ENCODE results near the gene DLGAP1. TPM values are rescaled to one million over a fixed set of nuclear protein-coding genes. Genes with fewer than 3 reads are reported as not detected.

Gene DLGAP1
- total RNA-seq, 1 experiment from 2014 or later, result 0.39 TPM

GRCh38 chr18:3948958-3949357, 506.1 kb downstream of the DLGAP1 start:
- no peak overlapping the region for H2AFZ ChIP-seq (ENCODE audit: low read depth, low read length, poor library complexity, severe bottlenecking)
- intact Hi-C loops (cut with micrococcal nuclease), result no loop called here
- no peak overlapping the region for H3K4me3 ChIP-seq (replicated peaks in 1 of 2; ENCODE audit: low read depth in 1 of 2, low read length in 2 of 2)
- H3K9me3 ChIP-seq (ENCODE audit: control insufficient read depth in 1 of 2, insufficient read depth in 1 of 2, low read depth in 1 of 2, low read length in 2 of 2), result no peaks in the 10 kb centered on the region
- ChIA-PET RAD21 (ENCODE audit: low non-redundant PET in 1 of 2, low total read pairs in 2 of 2, uncharacterized antibody in 2 of 2, unreplicated experiment in 2 of 2) (no interaction called here), CTCF (no interaction called here), POLR2A (no interaction called here)
- no peak for TF ChIP-seq ZBTB33 (IDR thresholded peaks at IDR 0.05; ENCODE audit: extremely low read depth, insufficient replicate concordance, low read length)
- no peak for TF ChIP-seq POLR2AphosphoS5 (IDR thresholded peaks at IDR 0.05; ENCODE audit: low read depth, low read length)
- TF ChIP-seq SIN3A (IDR thresholded peaks at IDR 0.05; ENCODE audit: low read depth), result no peak
- TF ChIP-seq RAD21 (IDR thresholded peaks at IDR 0.05; ENCODE audit: low read depth), result no peak
- TF ChIP-seq EZH2phosphoT487 (IDR thresholded peaks at IDR 0.05; ENCODE audit: borderline replicate concordance), result no peak
- TF ChIP-seq YY1 (IDR thresholded peaks at IDR 0.05; ENCODE audit: extremely low read depth, insufficient replicate concordance, low read depth, low read length), result no peak
- no peak for TF ChIP-seq SRF (IDR thresholded peaks at IDR 0.05; ENCODE audit: low read depth)
- no peak for TF ChIP-seq CBX3 (IDR thresholded peaks at IDR 0.05; ENCODE audit: low read depth)
- TF ChIP-seq, protein P1, sequence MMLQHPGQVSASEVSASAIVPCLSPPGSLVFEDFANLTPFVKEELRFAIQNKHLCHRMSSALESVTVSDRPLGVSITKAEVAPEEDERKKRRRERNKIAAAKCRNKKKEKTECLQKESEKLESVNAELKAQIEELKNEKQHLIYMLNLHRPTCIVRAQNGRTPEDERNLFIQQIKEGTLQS (IDR thresholded peaks at IDR 0.05), result no peak
- no peak for TF ChIP-seq POLR2A (IDR thresholded peaks at IDR 0.05; ENCODE audit: borderline replicate concordance, extremely low read depth, insufficient read depth, insufficient read length)
- no peak for TF ChIP-seq ELF1 (IDR thresholded peaks at IDR 0.05; ENCODE audit: borderline replicate concordance, low read depth)
- no peak for TF ChIP-seq EGR1 (IDR thresholded peaks at IDR 0.05; ENCODE audit: low read depth)
- TF ChIP-seq TCF7L2 (IDR thresholded peaks at IDR 0.05; ENCODE audit: borderline replicate concordance, extremely low read depth, insufficient read depth, insufficient read length), result no peak
- TF ChIP-seq REST (IDR thresholded peaks at IDR 0.05; ENCODE audit: low read depth), result no peak
- no peak for TF ChIP-seq ZNF274 (IDR thresholded peaks at IDR 0.05; ENCODE audit: low read depth, low read length)
- no peaks in the 10 kb centered on the region for H3K36me3 ChIP-seq (ENCODE audit: control insufficient read depth in 1 of 2, insufficient read depth in 2 of 2, low read length in 2 of 2)
- no peaks in the 10 kb centered on the region; the same call in 1 of the 2 replicates for H3K9me2 ChIP-seq (ENCODE audit: insufficient read depth)
- H3K27me3 ChIP-seq (ENCODE audit: insufficient read depth, low read length), result no peaks in the 10 kb centered on the region
- no peak overlapping the region for H3K4me2 ChIP-seq (ENCODE audit: low read length)
- no peaks in the 10 kb centered on the region for H3K4me1 ChIP-seq (ENCODE audit: control insufficient read depth in 1 of 2, insufficient read depth in 2 of 2, low read length in 2 of 2)
- H3K9ac ChIP-seq (ENCODE audit: low read length), result no peak overlapping the region
- H4K20me1 ChIP-seq (ENCODE audit: insufficient read depth), result no peaks in the 10 kb centered on the region
- no peak for DNase-seq (ENCODE audit: low read depth, low spot score)
- ATAC-seq, result no peak
- no peak overlapping the region for H3K27ac ChIP-seq (ENCODE audit: low read depth, low read length)
- BruUV-seq (replicated peaks), result no TSS peak
- H3K79me2 ChIP-seq (ENCODE audit: insufficient read depth, low read length), result no peaks in the 10 kb centered on the region

Data from HCT116 (cell line).